ENCODE data around the gene RTP3.

Gene RTP3

GRCh38 chr3:46463120-46463867, 34.5 kb upstream of the RTP3 start:
- no peaks in the 10 kb centered on the region for H3K4me1 ChIP-seq (ENCODE audit: control insufficient read depth, low read depth, low read length)
- H3K9ac ChIP-seq (ENCODE audit: low read length), result no peak overlapping the region
- no peaks in the 10 kb centered on the region for H3K9me3 ChIP-seq (ENCODE audit: control insufficient read depth, low read depth, low read length)
- no peaks in the 10 kb centered on the region for H3K36me3 ChIP-seq (ENCODE audit: control insufficient read depth, low read depth, low read length)
- H3K4me3 ChIP-seq (ENCODE audit: low read length), result no peak overlapping the region
- no peaks in the 10 kb centered on the region for H3K27me3 ChIP-seq (ENCODE audit: control insufficient read depth, insufficient read depth, low read length)
- H3K27ac ChIP-seq (ENCODE audit: low read length), result no peak overlapping the region

DNA sequence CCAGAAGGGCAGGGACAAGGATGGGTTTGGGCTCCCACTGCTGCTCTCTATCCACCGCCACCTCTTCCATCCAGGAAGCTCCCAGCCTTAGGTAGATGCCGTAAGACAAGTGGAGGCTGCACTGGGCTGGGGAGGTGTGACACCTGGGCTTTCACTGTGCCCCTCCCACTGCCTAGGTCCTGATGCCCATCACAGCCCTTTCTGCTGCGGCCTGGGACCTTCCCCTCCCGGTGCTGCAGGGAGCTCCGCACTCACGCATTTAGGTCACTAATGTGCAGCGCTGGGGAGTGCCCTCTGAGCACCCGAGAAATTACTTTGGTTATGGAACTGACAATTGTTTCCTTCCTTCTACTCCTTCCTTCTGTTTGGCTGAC, 33.9 kb upstream of the RTP3 start:
- Histone ChIP-seq H3K9me3 (ENCODE audit: control insufficient read depth, low read depth, low read length) (no peaks in the 10 kb centered on the region), H3K36me3 (ENCODE audit: control insufficient read depth, low read depth, low read length) (no peaks in the 10 kb centered on the region), H3K27ac (ENCODE audit: low read length) (no peak overlapping the region), H3K9ac (ENCODE audit: low read length) (no peak overlapping the region), H3K4me3 (ENCODE audit: low read length) (no peak overlapping the region), H3K4me1 (ENCODE audit: control insufficient read depth, low read depth, low read length) (no peaks in the 10 kb centered on the region), H3K27me3 (ENCODE audit: control insufficient read depth, insufficient read depth, low read length) (no peaks in the 10 kb centered on the region)

DNA sequence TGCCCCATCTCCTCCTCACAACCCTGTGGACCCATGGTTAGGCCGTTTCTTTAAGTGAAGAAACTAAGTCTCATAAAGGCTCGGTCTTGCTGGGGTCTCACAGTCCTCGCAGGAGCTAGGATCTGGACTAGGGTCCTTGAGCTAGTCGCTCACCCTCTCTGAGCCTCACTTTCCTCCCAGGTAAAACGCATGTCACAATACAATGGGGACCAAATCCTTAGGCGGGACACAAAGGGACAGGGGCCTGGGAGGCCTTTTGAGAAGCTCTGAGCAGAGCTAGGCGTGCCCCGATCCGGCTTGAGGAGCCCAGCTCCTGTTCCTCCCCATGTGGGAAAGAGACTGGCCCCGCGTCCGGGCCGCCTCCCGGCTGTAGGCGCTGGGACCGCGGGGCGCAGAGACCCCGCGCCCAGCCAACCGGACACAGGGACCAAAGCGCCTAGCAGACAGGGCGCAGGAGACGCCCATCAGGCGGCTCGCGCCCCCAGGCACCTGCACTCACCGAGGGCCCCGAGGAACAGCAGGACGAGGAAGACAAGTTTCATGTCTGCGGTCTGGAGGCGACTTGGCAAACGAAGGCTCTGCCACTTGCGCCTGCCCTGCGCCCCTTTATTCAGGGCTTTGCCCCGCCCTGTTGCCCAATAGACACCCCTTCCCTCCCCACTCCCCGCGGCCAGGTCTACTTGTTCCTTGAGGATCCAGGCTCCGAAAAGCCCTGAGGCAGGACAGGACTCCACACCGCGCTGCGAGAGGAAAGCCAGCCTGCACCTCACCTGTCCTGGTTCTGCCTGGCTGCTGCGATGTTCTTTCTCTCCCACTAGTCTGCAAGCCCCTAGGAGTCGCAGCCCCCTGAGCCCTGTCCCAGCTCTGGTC, 33.2 kb upstream of the RTP3 start, which contains the start of gene LTF:
Gene LTF, minus strand, starts transcription at position 580 of the 870 bp plus-strand sequence. Its CDS starts 38 bp downstream, at position 542.
- H3K9me3 ChIP-seq (ENCODE audit: control insufficient read depth, low read depth, low read length), result no peaks in the 10 kb centered on the region
- no peak within 1 kb of the TSS for H3K9ac ChIP-seq (ENCODE audit: low read length)
- H3K27ac ChIP-seq (ENCODE audit: low read length), result no peak within 1 kb of the TSS
- H3K27me3 ChIP-seq (ENCODE audit: control insufficient read depth, insufficient read depth, low read length), result no peaks in the 10 kb centered on the region
- H3K4me3 ChIP-seq (ENCODE audit: low read length), result no peak within 1 kb of the TSS
- H3K36me3 ChIP-seq (ENCODE audit: control insufficient read depth, low read depth, low read length), result no peaks in the 10 kb centered on the region
- H3K4me1 ChIP-seq (ENCODE audit: control insufficient read depth, low read depth, low read length), result no peaks in the 10 kb centered on the region

DNA sequence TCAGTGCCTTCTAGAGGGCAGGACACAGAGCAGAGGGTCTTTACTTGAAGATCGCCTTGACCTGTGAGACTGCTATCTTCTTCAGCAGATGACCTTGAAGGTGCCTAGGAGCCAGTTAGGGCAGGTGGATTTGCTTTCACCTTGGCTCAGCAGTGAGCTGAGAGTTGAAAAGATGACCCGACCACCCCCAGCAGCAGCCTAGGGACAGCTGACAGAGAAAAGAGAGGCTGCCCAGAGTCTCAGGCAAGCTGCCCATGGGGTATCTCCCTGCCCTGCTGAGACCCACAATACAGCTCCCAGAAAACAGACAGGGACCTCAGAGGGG, 32.6 kb upstream of the RTP3 start:
- Histone ChIP-seq H3K36me3 (ENCODE audit: control insufficient read depth, low read depth, low read length) (no peaks in the 10 kb centered on the region), H3K27me3 (ENCODE audit: control insufficient read depth, insufficient read depth, low read length) (no peaks in the 10 kb centered on the region), H3K4me3 (ENCODE audit: low read length) (no peak overlapping the region), H3K4me1 (ENCODE audit: control insufficient read depth, low read depth, low read length) (no peaks in the 10 kb centered on the region), H3K9me3 (ENCODE audit: control insufficient read depth, low read depth, low read length) (no peaks in the 10 kb centered on the region), H3K9ac (ENCODE audit: low read length) (no peak overlapping the region), H3K27ac (ENCODE audit: low read length) (no peak overlapping the region)

DNA sequence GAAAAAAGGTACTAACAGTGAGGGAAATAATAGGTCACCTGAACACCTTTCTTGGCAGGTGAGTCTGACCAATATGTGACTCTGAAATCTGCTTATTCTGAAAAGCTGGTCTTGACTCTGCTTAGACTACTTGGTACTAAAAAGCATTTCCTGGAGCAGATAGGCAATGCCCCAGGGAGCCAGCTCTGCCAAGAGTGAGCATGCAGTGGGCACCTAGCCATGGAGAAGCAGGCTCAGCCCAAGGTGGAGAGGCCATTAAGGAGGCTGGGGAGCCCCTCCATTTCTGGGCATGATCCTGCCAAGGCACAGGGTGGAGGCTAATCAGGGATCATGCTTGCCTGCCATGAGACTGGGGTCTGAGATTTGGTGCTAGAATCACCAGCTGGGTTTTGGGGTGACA, 31.5 kb upstream of the RTP3 start:
- H3K27ac ChIP-seq (ENCODE audit: low read length), result no peak overlapping the region
- no peaks in the 10 kb centered on the region for H3K27me3 ChIP-seq (ENCODE audit: control insufficient read depth, insufficient read depth, low read length)
- H3K9me3 ChIP-seq (ENCODE audit: control insufficient read depth, low read depth, low read length), result no peaks in the 10 kb centered on the region
- H3K36me3 ChIP-seq (ENCODE audit: control insufficient read depth, low read depth, low read length), result no peaks in the 10 kb centered on the region
- H3K4me3 ChIP-seq (ENCODE audit: low read length), result no peak overlapping the region
- H3K9ac ChIP-seq (ENCODE audit: low read length), result no peak overlapping the region
- H3K4me1 ChIP-seq (ENCODE audit: control insufficient read depth, low read depth, low read length), result no peaks in the 10 kb centered on the region

- Histone ChIP-seq H3K27me3 (ENCODE audit: control insufficient read depth, insufficient read depth, low read length) (no peaks in the 10 kb centered on the region), H3K9ac (ENCODE audit: low read length) (no peak overlapping the region), H3K36me3 (ENCODE audit: control insufficient read depth, low read depth, low read length) (no peaks in the 10 kb centered on the region), H3K9me3 (ENCODE audit: control insufficient read depth, low read depth, low read length) (no peaks in the 10 kb centered on the region), H3K27ac (ENCODE audit: low read length) (no peak overlapping the region), H3K4me3 (ENCODE audit: low read length) (no peak overlapping the region), H3K4me1 (ENCODE audit: control insufficient read depth, low read depth, low read length) (no peaks in the 10 kb centered on the region)
Observed at GRCh38 chr3:46466871-46467403, 30.8 kb upstream of the RTP3 start.

DNA sequence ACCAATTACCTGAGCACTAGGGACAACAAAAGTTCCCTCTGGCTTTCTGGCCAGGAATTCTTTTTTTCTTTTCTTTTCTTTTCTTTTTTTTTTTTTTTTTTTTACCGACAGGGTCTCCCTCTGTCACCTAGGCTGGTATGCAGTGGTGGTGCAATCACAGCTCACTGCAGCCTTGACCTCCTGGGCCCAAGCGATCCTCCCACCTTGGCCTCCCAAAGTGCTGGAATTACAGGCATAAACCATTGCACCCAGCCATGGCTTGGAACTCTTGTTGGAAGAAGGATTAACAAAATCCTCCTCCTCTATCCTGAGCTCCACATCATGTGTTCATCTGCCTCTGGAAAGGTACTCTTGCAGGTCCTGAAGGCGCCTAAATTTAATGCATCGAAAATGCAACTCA, 30.2 kb upstream of the RTP3 start:
- H3K9ac ChIP-seq (ENCODE audit: low read length), result no peak overlapping the region

DNA sequence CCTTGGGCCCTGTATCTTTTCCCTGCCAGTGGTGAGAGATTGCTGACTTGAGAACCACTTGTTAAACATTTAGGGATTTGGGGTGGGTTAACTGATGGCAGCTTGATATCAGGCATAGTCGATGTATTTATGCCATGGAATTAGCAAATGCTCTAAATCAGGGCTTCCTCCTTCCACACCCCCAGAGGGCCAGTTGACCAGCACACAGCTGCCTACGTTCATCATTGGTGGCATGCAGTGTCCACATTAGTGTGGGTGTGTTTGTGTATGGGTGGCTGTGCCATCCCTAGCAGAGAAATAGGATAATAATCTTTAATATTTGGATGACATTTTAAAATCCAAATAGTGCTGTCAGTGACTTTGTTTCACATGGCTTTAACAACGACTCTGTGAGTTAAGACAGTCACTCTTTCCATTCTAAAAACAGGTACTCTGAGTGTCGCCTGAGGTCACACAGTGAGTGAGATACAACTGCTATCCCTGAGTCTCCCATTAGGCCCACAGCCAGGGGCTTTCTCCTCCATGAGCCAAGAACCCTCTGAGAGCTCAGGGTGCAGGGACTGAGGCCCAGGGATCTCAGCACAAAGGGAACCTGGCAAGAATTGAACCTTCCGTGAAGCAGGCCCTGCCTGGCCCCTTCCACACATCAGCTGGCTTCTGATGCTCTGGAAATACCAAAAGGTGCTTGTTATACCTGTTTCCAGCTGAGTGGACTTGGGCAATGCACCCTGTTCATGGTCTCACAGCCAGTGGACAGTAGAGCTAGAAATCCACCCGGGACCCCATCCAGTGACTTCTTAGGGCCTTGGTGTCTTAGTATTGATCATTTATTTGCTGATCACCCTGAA, 28.8 kb upstream of the RTP3 start:
- no peaks in the 10 kb centered on the region for H3K4me1 ChIP-seq (ENCODE audit: control insufficient read depth, low read depth, low read length)
- no peaks in the 10 kb centered on the region for H3K27me3 ChIP-seq (ENCODE audit: control insufficient read depth, insufficient read depth, low read length)
- no peak overlapping the region for H3K27ac ChIP-seq (ENCODE audit: low read length)
- H3K9ac ChIP-seq (ENCODE audit: low read length), result no peak overlapping the region
- H3K9me3 ChIP-seq (ENCODE audit: control insufficient read depth, low read depth, low read length), result no peaks in the 10 kb centered on the region
- no peak overlapping the region for H3K4me3 ChIP-seq (ENCODE audit: low read length)
- no peaks in the 10 kb centered on the region for H3K36me3 ChIP-seq (ENCODE audit: control insufficient read depth, low read depth, low read length)

More for the DNA sequence above, 30.2 kb upstream of the RTP3 start:
- H3K4me3 ChIP-seq (ENCODE audit: low read length), result no peak overlapping the region
- no peaks in the 10 kb centered on the region for H3K9me3 ChIP-seq (ENCODE audit: control insufficient read depth, low read depth, low read length)
- no peaks in the 10 kb centered on the region for H3K36me3 ChIP-seq (ENCODE audit: control insufficient read depth, low read depth, low read length)
- no peak overlapping the region for H3K27ac ChIP-seq (ENCODE audit: low read length)
- no peaks in the 10 kb centered on the region for H3K27me3 ChIP-seq (ENCODE audit: control insufficient read depth, insufficient read depth, low read length)
- no peaks in the 10 kb centered on the region for H3K4me1 ChIP-seq (ENCODE audit: control insufficient read depth, low read depth, low read length)

DNA sequence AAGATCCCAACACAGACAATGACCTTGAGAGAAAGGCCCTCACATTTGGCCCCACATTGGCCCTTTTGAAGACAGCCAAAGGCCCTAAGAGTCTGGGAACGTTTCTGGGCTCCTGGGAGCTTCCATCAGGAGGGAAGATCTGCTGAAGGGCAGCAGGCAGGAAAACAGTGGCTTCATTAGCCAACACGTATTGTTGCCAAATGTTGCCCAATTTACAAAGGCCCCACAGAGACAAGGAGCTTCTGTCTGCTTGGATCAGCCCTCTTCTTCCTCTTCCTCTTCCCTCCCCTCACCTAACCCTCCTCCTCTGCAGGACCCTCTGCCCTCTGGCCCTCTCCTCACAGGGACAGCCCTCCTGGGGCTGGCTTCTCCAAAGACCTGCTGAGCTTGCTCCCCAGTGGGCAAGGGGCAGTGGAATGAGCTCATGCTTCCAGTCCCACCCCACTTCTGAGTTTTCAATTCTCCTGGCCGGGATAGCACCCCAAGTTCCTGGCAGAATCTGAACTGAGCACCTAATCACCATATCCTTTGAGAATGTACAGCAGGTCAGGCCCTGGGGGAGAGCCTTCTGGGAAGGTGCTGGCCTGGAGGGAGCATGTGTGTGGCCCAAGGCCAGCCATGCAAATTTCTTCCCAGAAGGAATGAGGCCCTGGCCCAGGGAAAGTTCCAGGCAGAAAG, 28.0 kb upstream of the RTP3 start:
- Histone ChIP-seq H3K27ac (ENCODE audit: low read length) (no peak overlapping the region), H3K36me3 (ENCODE audit: control insufficient read depth, low read depth, low read length) (no peaks in the 10 kb centered on the region), H3K4me3 (ENCODE audit: low read length) (no peak overlapping the region), H3K27me3 (ENCODE audit: control insufficient read depth, insufficient read depth, low read length) (no peaks in the 10 kb centered on the region), H3K4me1 (ENCODE audit: control insufficient read depth, low read depth, low read length) (no peaks in the 10 kb centered on the region), H3K9me3 (ENCODE audit: control insufficient read depth, low read depth, low read length) (no peaks in the 10 kb centered on the region), H3K9ac (ENCODE audit: low read length) (no peak overlapping the region)

- no peaks in the 10 kb centered on the region for H3K36me3 ChIP-seq (ENCODE audit: control insufficient read depth, low read depth, low read length)
- H3K27ac ChIP-seq (ENCODE audit: low read length), result no peak overlapping the region
- no peaks in the 10 kb centered on the region for H3K27me3 ChIP-seq (ENCODE audit: control insufficient read depth, insufficient read depth, low read length)
- H3K9me3 ChIP-seq (ENCODE audit: control insufficient read depth, low read depth, low read length), result no peaks in the 10 kb centered on the region
- H3K9ac ChIP-seq (ENCODE audit: low read length), result no peak overlapping the region
- no peaks in the 10 kb centered on the region for H3K4me1 ChIP-seq (ENCODE audit: control insufficient read depth, low read depth, low read length)
- H3K4me3 ChIP-seq (ENCODE audit: low read length), result no peak overlapping the region
Observed at GRCh38 chr3:46470831-46471230, 26.9 kb upstream of the RTP3 start.
